ENCODE data around the gene MORC2.
A peak's percentile ranks its signal among the peaks of the same experiment; 100 is the strongest.

MORC2 gene

DNA sequence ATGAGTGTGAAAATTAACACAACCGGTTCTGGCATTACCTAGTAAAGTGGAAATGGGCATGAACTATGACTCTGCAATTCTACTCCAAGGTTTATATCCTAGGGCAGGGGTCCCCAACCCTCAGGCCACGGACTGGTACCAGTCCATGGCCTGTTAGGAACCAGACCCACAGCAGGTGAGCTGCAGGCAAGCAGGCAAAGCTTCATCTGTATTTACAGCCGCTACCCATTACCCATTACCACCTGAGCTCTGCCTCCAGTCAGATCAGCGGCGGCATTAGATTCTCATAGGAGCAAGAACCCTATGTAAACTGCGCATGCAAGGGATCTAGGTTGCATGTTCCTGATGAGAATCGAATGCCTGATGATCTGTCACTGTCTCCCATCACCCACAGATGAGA lies 49.8 kb downstream of the MORC2 start:
- no peak for DNase-seq

DNA sequence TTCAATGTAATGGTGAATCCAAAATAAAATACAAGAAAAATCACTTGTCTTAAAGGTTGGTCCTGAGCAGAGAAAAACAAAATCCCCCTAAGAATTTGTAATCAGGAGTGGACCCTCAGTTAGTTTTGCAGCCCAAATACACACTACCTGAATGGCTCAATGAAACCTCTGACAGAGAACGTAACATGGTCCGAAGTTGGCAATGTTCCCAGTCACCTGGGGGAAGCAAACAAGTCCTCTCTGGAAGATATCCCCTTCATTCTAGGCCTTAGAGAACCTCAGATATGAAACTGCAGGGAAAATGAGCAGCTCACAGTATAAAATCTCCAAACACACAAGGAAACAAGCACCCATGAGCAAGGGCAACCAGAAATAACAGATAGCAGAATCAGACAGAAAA lies 58.2 kb downstream of the MORC2 start:
- DNase-seq = peak; percentile 31

DNA sequence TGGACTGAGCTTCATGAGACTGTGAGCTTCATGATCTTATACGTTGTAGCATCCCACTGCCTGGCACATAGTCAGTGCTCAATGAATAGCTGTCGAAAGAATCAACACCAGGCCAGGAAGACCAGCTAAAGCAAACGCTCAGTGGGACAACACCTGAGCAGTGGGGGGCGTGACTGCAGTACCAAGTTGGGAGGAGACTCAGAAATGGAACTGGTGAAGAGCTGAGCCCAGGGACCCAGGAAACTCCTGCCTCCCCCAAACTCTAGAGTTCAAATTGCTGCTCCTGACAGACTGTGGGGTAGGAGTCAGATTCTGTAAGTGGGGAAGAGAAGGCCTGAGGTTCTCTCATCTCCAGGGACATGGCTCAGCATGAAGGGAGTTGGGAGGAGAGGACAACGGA lies 59.3 kb downstream of the MORC2 start:
- DNase-seq = no peak

DNA sequence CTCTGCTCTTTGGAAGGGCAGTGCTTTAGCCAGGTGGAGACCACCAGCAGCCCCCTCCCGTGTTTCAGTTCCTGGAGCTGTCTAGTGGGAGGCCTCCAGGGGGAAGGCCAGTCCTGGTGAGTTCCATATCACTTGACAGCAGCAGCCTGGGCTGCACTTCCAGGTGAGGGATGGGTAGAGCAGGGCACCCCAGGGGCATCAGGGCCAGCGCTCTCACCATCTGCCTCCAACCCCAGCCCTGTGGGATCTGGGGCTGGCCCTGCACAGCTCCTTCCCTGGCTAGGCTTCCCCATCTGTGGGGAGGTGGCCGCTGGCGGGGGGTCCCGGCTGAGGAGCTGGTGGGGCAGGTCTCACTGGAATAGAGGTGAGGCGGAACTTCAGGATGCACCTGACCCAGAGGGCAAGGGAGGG lies 60.5 kb downstream of the MORC2 start:
- no peak for DNase-seq

DNA sequence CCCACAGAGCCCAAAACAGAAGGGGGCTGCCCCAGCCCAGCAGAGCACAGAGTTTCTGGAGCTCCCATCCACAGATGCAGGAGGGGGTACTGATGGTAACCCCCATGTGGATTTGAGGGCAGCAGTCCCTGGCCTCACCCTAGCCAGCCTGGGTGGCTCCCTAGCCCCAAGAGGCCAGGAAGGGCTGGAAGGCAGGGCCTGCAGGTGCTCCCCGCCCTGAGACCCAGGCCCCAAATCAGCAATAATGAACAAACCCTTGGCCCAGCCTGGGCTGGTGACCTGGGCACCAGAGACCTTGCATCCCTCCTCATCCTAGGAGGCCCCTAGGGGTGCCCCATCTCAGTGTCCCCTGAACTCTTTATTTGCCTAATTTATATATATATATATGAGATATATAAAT lies 61.6 kb downstream of the MORC2 start:
- DNase-seq = no peak

DNA sequence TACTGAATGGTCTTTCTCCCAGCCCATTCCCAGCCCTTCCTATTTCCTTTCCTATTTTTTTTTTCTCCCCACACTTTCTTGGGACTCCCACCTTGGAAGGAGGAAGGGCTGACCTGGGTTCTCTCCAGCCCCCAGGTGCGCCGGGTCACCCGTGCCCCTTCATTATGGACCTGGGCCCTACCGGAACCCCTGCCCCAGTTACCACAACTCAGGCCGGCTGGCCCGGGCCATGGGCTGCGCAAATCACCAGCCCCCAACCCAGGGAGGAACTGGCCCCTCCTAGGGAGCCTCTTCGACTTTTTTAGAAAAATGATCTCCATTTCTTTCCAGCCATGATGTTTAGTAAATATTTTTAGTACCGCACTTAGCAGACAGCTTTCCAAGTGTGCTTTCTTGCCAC lies 62.2 kb downstream of the MORC2 start:
- DNase-seq = no peak

DNA sequence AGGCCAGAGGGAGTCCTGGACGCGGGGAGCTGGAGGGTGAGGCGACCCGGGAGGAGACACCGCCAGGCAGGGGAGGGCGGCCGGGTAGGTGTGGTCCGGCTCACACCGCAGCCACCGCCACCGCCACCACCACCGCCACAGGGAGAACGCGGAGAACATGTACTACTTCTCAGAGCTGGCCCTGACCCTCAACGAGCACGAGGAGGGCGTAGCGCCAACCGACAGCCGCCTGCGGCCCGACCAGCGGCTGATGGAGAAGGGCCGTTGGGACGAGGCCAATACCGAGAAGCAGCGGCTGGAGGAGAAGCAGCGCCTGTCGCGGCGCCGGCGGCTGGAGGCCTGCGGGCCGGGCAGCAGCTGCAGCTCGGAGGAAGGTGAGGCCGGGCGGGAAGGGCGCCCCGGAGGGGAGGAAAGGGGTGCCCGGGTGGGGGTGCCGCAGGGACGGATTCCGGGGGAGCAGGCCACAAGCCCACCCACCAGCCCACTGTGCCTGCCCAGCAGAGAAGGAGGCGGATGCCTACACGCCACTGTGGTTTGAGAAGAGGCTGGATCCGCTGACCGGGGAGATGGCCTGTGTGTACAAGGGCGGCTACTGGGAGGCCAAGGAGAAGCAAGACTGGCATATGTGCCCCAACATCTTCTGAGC lies 62.8 kb downstream of the MORC2 start:
- no peak for DNase-seq

DNA sequence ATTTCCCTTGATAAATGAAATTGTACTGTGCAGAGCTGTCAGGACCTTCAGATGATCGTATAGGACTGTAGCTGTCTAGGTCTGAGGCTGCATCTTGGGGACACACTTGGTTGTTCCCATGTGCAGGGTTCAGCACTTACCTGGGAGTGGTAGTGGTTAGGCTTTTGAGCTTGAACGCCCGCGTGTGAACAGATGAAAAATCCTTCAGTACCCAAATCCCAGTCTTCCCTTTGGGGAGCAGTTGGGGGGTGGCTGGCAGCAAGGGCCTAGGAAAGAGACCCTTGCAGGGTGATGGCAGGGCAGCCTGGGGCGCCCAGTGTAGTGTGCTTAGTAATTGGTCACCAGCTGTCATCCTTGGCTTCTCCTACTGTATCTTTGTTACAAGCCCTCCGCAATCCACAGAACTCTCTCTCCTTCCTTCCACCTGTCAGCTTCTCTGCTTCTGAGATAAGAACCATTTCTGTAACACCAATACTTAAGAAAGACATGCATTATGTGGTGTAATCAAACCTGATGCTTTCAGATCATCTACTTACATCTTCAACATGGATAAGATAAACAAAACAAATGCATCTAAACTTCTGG lies 64.6 kb downstream of the MORC2 start:
- no peak for DNase-seq

DNA sequence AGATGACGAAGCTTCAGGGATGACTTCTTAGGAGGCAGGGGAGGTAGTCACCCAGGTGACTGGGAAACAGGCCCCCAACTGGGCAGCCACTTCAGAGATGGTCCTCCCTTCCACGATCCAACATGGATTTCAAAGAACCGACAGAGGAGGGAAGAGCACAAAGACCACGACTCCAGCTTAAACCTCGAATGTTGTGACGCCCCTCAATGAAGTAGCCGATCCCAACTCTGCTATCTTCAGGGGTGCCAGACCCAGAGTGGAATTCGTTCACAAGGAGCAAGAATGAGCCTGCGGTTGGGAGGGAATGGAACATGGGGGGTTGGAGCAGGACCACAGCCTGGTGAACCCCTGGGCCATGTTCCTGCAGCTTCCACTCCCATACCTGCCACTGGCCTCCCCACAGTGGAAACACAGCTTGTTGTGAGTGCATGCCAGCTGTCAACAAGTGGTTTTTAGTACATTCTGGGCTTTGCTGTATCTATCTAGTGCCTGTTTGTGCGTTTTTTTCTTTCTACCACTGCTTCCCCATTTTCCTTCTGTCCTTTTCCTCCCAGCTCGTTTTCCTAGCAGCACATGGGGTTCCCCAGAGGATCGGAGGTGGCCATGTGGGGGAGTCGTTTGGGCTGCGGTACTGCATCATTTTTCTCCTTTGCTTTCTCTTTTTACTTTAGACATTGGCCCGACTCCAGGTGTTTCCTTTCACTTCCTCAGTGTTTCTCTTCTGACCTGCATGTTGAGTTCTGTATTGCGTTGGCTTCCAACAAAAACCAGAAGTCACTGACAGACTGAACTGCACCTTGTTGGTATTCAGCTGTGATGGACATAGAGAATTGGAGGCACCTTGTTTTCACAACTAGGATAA lies 65.8 kb downstream of the MORC2 start:
- DNase-seq = no peak

DNA sequence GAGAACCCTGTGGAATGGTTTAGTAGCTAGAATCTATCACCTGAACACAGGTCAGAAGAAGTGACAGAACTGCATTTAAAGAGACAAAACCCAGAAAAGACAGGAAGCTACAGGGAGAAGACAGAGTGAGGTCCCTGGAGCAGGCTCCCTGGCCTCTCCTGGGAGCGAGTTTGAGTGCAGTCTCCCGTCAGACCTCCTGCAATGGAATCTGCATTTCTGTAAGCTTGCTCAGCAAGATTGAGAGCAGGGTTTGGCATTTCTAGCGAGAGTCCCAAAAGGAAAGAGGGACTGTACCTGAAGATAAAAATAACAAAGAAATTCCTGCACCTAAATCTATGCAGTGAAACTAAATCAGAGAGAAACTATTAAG lies 74.2 kb downstream of the MORC2 start:
- no peak for DNase-seq

DNA sequence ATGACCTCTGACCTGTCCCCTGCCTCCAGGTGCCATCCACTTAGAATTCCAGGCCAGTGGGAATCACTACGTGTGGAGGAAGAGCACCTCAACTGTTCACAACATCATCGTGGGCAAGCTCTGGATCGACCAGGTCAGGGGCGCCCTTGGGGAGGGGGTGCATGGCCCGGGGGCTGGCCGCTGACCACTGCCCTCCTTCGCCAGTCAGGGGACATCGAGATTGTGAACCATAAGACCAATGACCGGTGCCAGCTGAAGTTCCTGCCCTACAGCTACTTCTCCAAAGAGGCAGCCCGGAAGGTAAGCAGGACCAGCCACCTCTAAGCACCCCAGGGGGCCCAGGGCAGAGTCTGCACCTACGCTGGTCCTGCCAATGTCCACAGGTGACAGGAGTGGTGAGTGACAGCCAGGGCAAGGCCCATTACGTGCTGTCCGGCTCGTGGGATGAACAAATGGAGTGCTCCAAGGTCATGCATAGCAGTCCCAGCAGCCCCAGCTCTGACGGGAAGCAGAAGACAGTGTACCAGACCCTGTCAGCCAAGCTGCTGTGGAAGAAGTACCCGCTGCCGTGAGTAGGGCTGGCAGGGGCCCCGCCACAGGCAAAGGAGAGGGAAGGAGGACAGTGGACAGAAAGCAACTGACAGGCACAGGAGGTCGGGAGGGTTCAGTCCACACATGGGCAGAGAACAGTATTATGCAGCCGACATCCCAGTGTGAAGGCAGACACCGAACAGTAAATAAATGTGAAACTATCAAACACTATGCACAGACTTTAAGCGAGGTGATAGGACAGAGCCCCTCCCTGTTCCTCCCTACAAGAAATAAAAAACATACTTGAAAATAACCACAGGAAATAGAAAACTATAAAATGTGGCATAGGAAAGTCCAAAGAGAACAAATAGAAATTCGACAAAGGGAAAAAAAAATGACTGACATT lies 74.9 kb downstream of the MORC2 start:
- no peak for DNase-seq

DNA sequence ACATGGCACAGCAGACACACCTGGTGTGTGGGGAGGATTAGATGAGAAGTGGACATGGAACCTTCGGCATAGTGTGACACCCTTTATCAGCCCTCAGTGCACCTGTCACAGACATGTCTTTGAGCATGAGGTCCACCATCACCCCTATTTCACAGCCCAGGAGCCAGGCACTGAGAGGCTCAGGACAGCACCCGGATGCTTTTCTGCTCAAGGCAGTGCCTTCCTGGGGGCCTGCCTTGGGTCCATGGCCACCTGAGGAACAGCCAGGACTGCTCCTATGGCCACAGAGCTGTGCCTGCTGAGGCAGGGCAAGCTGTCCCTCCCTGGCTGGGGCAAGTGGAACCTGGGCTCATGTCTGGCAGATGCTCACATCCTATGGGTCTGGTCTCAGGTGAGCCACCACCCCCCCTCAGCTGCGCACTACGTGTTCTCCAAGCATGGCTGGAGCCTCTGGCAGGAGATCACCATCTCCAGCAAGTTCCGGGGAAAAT lies 75.8 kb downstream of the MORC2 start:
- no peak for DNase-seq

DNA sequence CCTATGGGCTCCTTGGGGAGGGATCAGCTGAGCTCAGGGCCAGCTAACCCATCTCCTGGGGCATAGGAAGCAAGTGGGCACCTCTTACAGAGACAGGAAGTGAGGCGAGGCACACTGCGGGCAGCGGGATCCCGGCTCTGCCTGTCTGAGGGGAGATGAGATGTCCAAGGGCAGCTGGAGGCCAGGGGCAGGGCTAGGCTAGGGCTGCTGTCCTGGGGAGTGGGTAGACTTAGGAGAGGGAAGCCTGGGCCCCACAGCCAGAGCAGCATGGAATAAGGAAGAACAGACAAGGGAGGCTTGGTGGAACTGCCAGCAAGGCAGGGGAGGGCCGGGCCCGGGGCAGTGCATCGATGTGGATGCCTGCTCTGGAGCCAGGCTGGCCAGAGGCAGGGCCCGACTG lies 76.3 kb downstream of the MORC2 start:
- no peak for DNase-seq

DNA sequence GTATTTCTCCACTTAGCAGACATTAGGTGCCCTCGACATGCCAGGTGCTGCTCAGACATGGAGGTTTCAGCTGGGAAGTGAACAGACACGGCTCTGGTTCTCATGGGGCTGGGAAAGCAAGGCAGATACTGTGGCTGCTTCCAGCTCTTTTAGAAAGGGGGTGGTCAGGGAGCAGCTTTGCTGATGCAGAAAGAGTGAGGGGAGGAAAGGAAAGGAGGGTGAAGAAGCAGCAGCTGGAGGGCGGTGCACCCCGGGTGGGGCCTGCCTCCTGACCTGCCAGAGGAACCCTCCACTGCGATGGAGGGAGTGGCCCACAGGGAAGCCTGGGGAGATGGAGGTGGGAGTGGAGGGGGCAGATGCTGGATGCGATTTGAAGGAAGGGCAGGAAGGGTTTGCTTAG lies 76.8 kb downstream of the MORC2 start:
- no peak for DNase-seq

DNA sequence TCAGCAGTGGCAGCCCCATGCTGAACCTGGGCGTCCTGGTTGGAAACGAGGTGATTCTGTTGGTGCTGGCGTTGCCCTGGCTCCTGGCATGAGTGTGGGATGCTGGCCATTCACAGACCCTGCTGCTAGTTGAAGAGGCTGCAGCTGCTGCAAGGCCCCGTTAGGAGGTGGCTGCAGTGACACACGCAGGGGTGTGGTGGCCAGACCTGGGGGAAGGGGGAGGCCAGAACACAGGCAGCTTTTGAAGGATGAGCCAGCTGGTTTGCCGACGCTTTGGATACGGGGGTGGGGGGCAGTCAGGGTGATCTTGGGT lies 77.2 kb downstream of the MORC2 start:
- no peak for DNase-seq

DNA sequence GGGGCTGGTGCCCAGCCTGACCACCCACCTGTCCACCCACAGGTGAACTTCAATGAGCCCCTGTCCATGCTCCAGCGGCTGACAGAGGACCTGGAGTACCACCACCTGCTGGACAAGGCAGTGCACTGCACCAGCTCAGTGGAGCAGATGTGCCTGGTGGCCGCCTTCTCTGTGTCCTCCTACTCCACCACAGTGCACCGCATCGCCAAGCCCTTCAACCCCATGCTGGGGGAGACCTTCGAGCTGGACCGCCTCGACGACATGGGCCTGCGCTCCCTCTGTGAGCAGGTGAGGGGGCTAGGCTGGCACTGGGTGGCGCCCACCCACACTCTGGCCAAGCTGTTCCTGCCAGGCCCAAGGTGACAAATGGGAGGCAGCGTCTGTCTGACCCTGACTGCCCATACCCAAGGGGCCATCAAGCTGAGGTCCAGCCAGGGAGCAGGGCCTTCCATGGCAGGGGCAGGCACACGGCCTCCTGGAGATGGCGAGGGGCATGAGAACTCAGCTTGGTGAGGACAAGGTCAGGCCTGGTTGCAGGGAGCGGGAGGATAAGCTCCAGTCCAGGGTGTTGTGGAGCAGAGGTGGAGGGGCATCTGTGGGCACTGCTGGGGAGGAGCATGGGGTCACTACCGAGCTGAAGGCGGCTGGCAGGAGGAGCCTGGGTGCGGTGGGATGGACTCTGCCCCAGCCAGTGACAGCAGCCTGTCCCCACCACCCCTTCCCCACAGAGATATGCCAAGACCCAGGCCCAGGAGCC lies 77.7 kb downstream of the MORC2 start:
- no peak for DNase-seq

DNA sequence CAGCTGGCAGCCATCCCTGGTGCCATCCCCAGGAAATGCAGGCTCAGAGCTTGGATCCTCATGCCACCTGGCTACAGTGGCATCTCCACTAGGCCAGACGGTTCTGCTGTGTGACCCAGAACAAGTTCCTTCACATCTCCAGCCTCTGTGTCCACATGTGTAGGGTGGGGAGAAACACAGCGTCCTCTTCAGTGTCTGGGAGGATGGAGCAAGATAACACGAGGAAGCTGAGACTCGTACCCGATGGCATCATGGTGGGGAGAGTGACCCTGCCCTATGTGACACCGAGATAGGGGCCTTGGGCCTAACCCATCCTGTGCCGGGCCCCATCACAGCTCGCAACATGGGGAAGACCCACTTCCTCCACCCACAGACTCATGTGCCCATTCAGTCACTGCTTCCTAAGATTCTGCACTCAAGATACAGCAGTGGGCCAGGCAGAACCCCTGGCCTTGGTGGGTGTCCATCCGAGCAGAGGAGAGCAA lies 78.5 kb downstream of the MORC2 start:
- no peak for DNase-seq

DNA sequence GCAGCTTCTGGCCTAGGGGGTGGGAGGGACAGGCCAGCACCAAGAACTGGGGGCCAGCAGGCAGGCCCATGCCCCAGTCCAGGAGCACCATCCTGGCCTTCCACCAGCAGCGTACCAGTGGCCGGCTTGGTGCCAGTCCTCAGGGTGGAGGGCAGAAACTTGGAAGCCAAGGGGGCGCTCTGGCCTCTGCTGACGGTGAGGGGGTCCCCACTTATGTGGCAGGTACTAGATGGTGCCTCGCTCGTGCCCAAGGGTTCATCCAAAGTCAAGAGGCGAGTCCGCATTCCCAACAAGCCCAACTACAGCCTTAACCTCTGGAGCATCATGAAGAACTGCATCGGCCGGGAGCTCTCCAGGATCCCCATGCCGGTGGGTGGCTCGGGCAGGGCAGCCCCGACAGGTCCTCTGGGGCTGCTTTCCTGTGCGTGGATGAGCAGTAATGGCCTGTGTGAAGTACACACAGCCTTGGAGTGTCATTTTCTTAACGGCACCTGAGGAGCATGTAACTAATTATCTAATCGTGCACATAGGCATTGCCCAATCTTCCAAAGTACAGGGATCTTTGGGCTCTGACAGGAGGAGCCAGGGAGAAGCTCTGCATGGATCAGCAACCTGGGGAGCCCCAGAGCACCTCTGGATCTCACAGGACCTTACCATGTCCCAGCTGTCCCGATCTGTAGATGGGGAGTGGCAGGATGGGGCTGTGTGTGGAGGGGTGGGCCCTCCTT lies 79.1 kb downstream of the MORC2 start:
- DNase-seq = no peak

DNA sequence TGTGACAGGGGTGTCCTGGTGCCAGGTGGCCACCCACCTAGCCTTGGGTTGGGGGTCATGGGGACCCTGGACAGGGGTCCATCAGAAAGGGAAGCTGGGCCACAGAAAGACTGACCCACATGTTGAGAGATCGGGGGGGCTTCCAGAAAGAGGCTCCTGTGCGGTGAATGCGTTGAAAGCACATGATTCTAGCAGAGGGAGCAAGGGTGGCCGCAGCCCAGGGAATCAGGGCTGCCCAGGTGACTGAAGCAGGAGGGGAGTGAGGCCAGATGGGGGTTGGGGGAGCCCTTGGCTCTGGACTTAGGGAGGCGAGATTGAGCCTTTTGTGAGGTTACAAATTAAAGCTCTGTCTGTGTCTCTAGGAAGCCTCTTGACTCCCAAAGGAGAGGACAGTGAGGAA lies 80.7 kb downstream of the MORC2 start:
- DNase-seq = no peak

DNA sequence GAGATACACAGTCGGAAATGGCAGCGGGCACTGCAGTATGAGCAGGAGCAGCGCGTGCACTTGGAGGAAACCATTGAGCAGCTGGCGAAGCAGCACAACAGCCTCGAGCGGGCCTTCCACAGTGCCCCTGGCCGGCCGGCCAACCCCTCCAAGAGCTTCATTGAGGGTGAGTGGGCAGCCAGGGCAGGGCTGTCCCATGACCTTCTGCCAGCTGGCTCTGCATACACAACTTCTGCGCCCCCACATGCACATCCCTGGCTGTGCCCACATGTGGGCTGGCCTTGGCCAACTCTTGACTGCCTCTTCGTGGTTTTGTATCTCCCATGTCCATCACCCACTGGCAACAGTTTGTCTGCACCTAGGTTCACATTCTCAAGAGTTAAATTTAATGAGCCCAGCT lies 81.1 kb downstream of the MORC2 start:
- no peak for DNase-seq

DNA sequence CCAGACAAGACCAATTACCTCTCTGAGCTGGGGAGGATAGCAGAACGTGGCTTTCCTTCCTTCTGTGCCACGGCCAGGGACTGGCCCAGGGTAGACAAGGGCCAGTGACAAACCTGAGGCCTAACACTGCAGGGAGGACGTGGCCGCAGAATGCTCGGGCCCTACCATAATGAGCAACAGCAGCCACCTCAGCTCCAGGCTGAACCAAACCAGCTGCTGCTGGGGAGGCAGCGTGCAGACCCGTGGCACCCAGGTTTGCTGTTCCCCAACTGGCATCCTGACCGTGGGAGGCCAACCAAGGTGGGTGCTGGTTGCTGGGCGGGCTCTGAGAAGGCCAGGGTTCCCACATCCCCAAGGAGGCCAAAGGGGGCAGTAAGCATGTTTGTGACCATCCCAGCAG lies 83.0 kb downstream of the MORC2 start:
- no peak for DNase-seq

DNA sequence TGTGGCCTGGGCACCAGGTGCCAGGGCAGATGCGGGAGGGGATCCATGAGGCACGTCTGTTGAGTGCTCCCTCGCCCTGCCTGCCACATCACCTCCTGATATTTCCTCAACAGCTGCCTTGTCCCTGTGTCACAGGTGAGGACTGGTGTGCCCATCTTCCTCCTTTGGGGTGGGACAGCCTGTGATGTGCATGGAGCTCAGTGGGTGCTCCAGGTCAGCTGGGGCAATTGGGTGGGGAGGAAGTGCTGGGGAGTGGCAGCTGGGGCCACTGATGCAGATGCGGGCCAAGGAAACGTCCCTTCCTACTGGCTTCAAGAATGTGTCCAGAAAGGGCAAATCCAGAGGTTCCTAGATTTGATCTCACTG lies 83.6 kb downstream of the MORC2 start:
- DNase-seq = no peak

All from NCI-H345 (cell line).